Transverse colon (tissue), 4 donors: Measurements from ENCODE around the gene GHITM. TPM values are rescaled to one million over a fixed set of nuclear protein-coding genes. Genes with fewer than 3 reads are reported as not detected.

Experiments used
- DNase-seq: peaks from one replicate; pipeline ENCODE4 v3.0.0-alpha.2; 2019
- H3K27ac ChIP-seq, 4 donors: fragments of 200-600 bp; sonication (generic); 2 replicates each; pipeline ENCODE4 v1.5.1; 2016 to 2018; ENCODE audit warnings: inconsistent platforms in 4 of 4
- H3K27me3 ChIP-seq: fragments of 200-600 bp; sonication (generic); 2 replicates; pipeline ENCODE4 v1.5.1; 2017; ENCODE audit warnings: inconsistent platforms
- H3K36me3 ChIP-seq, 4 donors: fragments of 200-600 bp; sonication (generic); 2 replicates each; pipeline ENCODE4 v1.5.1; 2017 to 2019; ENCODE audit warnings: inconsistent platforms in 4 of 4
- H3K4me1 ChIP-seq, 4 donors: fragments of 200-600 bp; sonication (generic); 2 replicates each; pipeline ENCODE4 v1.5.1; 2017 to 2020; ENCODE audit warnings: inconsistent platforms in 4 of 4
- H3K4me3 ChIP-seq, 4 donors: fragments of 200-600 bp; sonication (generic); 1 replicate in 1 of 4; 2 replicates in 3 of 4; pipeline versions ENCODE4 v1.5.1 to v1.6.1; 2017 to 2019; ENCODE audit warnings: inconsistent platforms in 4 of 4
- H3K9me3 ChIP-seq, 2 donors: fragments of 200-600 bp; sonication (generic); 2 replicates each; pipeline ENCODE4 v1.5.1; 2017 to 2019; ENCODE audit warnings: inconsistent platforms in 2 of 2
- EP300 ChIP-seq: sonication (generic); formaldehyde crosslinking; IDR thresholded peaks from one replicate; pipeline ENCODE4 v1.6.1; 2017; ENCODE audit warnings: antibody characterized with exemption, low read depth
- POLR2A ChIP-seq: fragments of 450-650 bp; IDR thresholded peaks from one replicate; pipeline ENCODE4 v1.6.1; 2016; ENCODE audit warnings: antibody characterized with exemption, mild to moderate bottlenecking, moderate library complexity
- POLR2AphosphoS5 ChIP-seq, 3 donors: sonication (generic); formaldehyde crosslinking; IDR thresholded peaks; one replicate each; pipeline ENCODE4 v1.6.1; 2016; ENCODE audit warnings: antibody characterized with exemption in 3 of 3
- WGBS, 2 donors: methylation state at CpG; one replicate each; pipeline ENCODE4 v1.1.5; 2018; ENCODE audit warnings: low coverage in 1 of 2; 5-methylcytosine and 5-hydroxymethylcytosine counted together
- in situ Hi-C, 4 donors: fragments of 200-750 bp; cut with MboI; loops; one replicate each; pipeline versions ENCODE4 v1.15.0 to v1.15.1; 2017; ENCODE audit warnings: low sequenced_read_pairs in 3 of 4, low pct_ligation_motif_present in 1 of 4, low pct_unique_long_range_greater_than_20kb in 1 of 4
- intact Hi-C: fragments of 100-400 bp; cut with DNase I; formaldehyde crosslinking; loops from one replicate; pipeline ENCODE4 v1.15.1; 2023; ENCODE audit warnings: low total_unique reads
- total RNA-seq, 4 donors: library from RNA; depleted of rRNA; stranded (reverse); fragments of >200 nt; gene quantifications; one replicate each; pipeline ENCODE4 v1.1.0, GENCODE V29; 2016
- TF ChIP-seq, protein P1 (sequence below), 5 experiments: fragments of 200-600 bp in 3 of 5; fragments of 450-650 bp in 2 of 5; sonication (generic) in 3 of 5; IDR thresholded peaks; 1 replicate in 2 of 5; 2 replicates in 3 of 5; pipeline ENCODE4 v1.5.1; 2016 to 2017; ENCODE audit warnings: antibody characterized with exemption in 5 of 5, inconsistent platforms in 3 of 5, mild to moderate bottlenecking in 2 of 5, moderate library complexity in 1 of 5

Gene GHITM
- total RNA-seq, 4 donors from 2014 or later = 134 to 351 (median 225) TPM

GRCh38 chr10:84135836-84136235, 3.5 kb upstream of the GHITM start:
- no peaks in the 10 kb centered on the region for H3K27me3 ChIP-seq
- no peaks in the 10 kb centered on the region for H3K36me3 ChIP-seq
- intact Hi-C loops = no loop called here
- no peak for DNase-seq
- H3K27ac ChIP-seq = peak overlapping the region; percentile 56 to 72 (median 64)
- no peak overlapping the region for H3K4me3 ChIP-seq
- in situ Hi-C loops = loop anchor here in 1 of 4 donors (25.0 kb wide), 1 partner anchor 201 kb away; the partner anchor contains the start of gene CCSER2
- peaks cover 9 to 40% (median 22%) of the 10 kb centered on the region in 4 donors for H3K4me1 ChIP-seq
- no peaks in the 10 kb centered on the region for H3K9me3 ChIP-seq
- TF ChIP-seq EP300 (no peak), POLR2AphosphoS5 (IDR thresholded peaks at IDR 0.05) (peak in 2 of 3 donors; percentile 8 to 37), POLR2A (no peak)
- TF ChIP-seq, protein P1, sequence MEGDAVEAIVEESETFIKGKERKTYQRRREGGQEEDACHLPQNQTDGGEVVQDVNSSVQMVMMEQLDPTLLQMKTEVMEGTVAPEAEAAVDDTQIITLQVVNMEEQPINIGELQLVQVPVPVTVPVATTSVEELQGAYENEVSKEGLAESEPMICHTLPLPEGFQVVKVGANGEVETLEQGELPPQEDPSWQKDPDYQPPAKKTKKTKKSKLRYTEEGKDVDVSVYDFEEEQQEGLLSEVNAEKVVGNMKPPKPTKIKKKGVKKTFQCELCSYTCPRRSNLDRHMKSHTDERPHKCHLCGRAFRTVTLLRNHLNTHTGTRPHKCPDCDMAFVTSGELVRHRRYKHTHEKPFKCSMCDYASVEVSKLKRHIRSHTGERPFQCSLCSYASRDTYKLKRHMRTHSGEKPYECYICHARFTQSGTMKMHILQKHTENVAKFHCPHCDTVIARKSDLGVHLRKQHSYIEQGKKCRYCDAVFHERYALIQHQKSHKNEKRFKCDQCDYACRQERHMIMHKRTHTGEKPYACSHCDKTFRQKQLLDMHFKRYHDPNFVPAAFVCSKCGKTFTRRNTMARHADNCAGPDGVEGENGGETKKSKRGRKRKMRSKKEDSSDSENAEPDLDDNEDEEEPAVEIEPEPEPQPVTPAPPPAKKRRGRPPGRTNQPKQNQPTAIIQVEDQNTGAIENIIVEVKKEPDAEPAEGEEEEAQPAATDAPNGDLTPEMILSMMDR (IDR thresholded peaks at IDR 0.05) = no peak
- WGBS, 2 donors = 35 to 53% methylated on average over 2 of the region's 2 CpGs

DNA sequence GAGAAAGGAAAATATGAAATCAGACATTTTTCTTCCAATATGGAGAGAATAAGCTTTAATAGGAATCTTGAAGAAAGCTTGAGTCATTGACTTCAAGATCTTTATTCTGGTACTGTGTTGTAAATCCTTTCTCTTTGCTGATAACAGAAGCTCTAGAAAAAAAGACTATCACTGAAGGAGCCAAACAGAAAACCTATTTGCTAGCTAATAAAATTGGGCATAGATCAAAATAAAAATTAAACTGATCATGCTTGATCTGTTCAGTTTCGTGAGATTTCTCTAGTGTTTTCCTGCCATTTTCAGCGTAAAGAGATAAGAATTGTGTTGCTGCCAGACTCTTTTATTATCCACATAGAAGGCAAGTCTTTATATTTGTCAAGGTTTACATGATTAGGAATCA, 1.5 kb upstream of the GHITM start:
- DNase-seq = no peak

GRCh38 chr10:84138478-84139125, 707 bp upstream of the GHITM start:
- peaks cover 0 to 14% (median 6%) of the 10 kb centered on the region in 4 donors for H3K36me3 ChIP-seq
- no peak for TF ChIP-seq EP300
- TF ChIP-seq, protein P1 (IDR thresholded peaks at IDR 0.05) = no peak
- peak; percentile 49 for DNase-seq
- peak overlapping the region; percentile 12 to 95 (median 75) for H3K4me3 ChIP-seq
- 50 to 54% methylated on average over 18 to 20 of the region's 20 CpGs for WGBS, 2 donors
- H3K4me1 ChIP-seq = peaks cover 9 to 46% (median 29%) of the 10 kb centered on the region in 4 donors
- no peaks in the 10 kb centered on the region for H3K27me3 ChIP-seq
- no peaks in the 10 kb centered on the region for H3K9me3 ChIP-seq
- intact Hi-C loops = no loop called here
- in situ Hi-C loops = loop anchor here in 1 of 4 donors (25.0 kb wide), 1 partner anchor 199 kb away; the partner anchor contains the start of gene CCSER2
- H3K27ac ChIP-seq = peak overlapping the region; percentile 94 to 97 (median 97)

More for the DNA sequence above, 1.5 kb upstream of the GHITM start:
- intact Hi-C loops = no loop called here
- WGBS, 2 donors = 70 to 91% methylated on average over 2 of the region's 2 CpGs
- Histone ChIP-seq H3K27me3 (no peaks in the 10 kb centered on the region), H3K4me3 (peak overlapping the region in 2 of 4 donors; percentile 68 to 82), H3K4me1 (peaks cover 9 to 46% (median 29%) of the 10 kb centered on the region in 4 donors), H3K9me3 (no peaks in the 10 kb centered on the region), H3K27ac (peak overlapping the region; percentile 94 to 97 (median 97)), H3K36me3 (peaks cover 0 to 6% (median 2%) of the 10 kb centered on the region in 4 donors)
- TF ChIP-seq POLR2AphosphoS5 (IDR thresholded peaks at IDR 0.05) (no peak), EP300 (no peak), POLR2A (no peak)
- TF ChIP-seq, protein P1 (IDR thresholded peaks at IDR 0.05) = no peak
- in situ Hi-C loops = loop anchor here in 1 of 4 donors (25.0 kb wide), 1 partner anchor 199 kb away; the partner anchor contains the start of gene CCSER2

DNA sequence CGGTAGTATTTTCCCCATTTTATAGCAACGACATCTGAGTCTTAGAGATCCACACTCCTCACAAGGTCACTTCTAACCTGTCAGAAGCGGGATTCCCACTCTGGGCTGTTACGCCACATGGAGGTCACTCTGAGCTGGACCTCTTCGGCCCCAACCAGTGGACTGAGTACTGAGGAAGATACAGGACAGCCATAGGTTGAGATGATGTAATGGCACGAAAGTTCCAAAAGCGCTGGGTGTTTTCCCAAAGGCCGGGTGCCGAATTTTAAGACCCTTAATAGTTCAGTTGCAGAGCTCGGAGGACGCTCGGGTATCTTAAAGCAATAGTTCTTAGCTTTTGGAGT, 699 bp downstream of the GHITM start:
- no peaks in the 10 kb centered on the region for H3K27me3 ChIP-seq
- H3K36me3 ChIP-seq = peaks cover 0 to 28% (median 13%) of the 10 kb centered on the region in 4 donors
- H3K27ac ChIP-seq = peak overlapping the region; percentile 94 to 97 (median 97)
- in situ Hi-C loops (loop anchor here in 2 of 4 donors (10.0 to 25.0 kb wide), 2 partner anchors 65 to 197 kb away; partner anchors contain the start of gene CCSER2 (in 1 of the 2)), intact Hi-C loops (no loop called here)
- H3K4me1 ChIP-seq = peaks cover 9 to 46% (median 29%) of the 10 kb centered on the region in 4 donors
- H3K9me3 ChIP-seq = no peaks in the 10 kb centered on the region
- 5% methylated on average over 12 of the region's 12 CpGs; no CpG with 5 or more reads in 1 of the 2 donors for WGBS, 2 donors
- no peak for DNase-seq
- TF ChIP-seq POLR2A = no peak
- TF ChIP-seq EP300 = no peak
- TF ChIP-seq, protein P1 (IDR thresholded peaks at IDR 0.05) = no peak
- no peak for TF ChIP-seq POLR2AphosphoS5 (IDR thresholded peaks at IDR 0.05)
- peak overlapping the region; percentile 68 to 95 (median 82) for H3K4me3 ChIP-seq
